H1 (cell line): ENCODE measurements around the gene SCG5.

ENCODE experiments used
- ASH2L ChIP-seq: fragments of 200-600, 300-600 bp; sonication (generic); IDR thresholded peaks from one replicate; pipeline ENCODE4 v1.7.1; 2017; ENCODE audit warnings: low read length
- ATF3 ChIP-seq: IDR thresholded peaks from 2 replicates; pipeline ENCODE4 v1.6.1; 2011; ENCODE audit warnings: low read depth, mild to moderate bottlenecking, low read length; ENCODE audit not compliant: insufficient read depth
- CTCF ChIP-seq, 3 experiments: IDR thresholded peaks; 1 replicate in 2 of 3; 2 replicates in 1 of 3; pipeline versions ENCODE4 v1.5.1 to v1.6.1; 2011; ENCODE audit warnings: low read length in 3 of 3, mild to moderate bottlenecking in 3 of 3, inconsistent platforms in 2 of 3, low read depth in 1 of 3, moderate library complexity in 1 of 3; ENCODE audit not compliant: insufficient read depth in 1 of 3; ENCODE audit errors: control extremely low read depth in 1 of 3
- EZH2 ChIP-seq: fragments of 200-600 bp; sonication (generic); IDR thresholded peaks from 2 replicates; pipeline ENCODE4 v1.7.1; 2012; ENCODE audit warnings: low read depth, mild to moderate bottlenecking, moderate library complexity, low read length, inconsistent platforms; ENCODE audit not compliant: severe bottlenecking
- FOSL1 ChIP-seq: IDR thresholded peaks from 2 replicates; pipeline ENCODE4 v1.6.1; 2011; ENCODE audit warnings: mild to moderate bottlenecking, low read depth, low read length, moderate library complexity; ENCODE audit not compliant: insufficient read depth
- KDM1A ChIP-seq: fragments of 200-600, 300-600 bp; sonication (generic); IDR thresholded peaks from 2 replicates; pipeline ENCODE4 v1.7.1; 2016; ENCODE audit warnings: mild to moderate bottlenecking, low read length, borderline replicate concordance
- KDM4A ChIP-seq: IDR thresholded peaks from one replicate; pipeline ENCODE4 v1.7.1; 2012; ENCODE audit warnings: low read depth, mild to moderate bottlenecking, moderate library complexity, low read length, inconsistent platforms; ENCODE audit not compliant: severe bottlenecking
- NRF1 ChIP-seq: IDR thresholded peaks from 2 replicates; pipeline ENCODE4 v1.6.1; 2011; ENCODE audit warnings: mild to moderate bottlenecking, low read depth, low read length, improper control_type of control experiment
- POLR2A ChIP-seq, 2 experiments: IDR thresholded peaks; 1 replicate in 1 of 2; 2 replicates in 1 of 2; pipeline ENCODE4 v1.6.1; 2011; ENCODE audit warnings: low read depth in 2 of 2, low read length in 2 of 2, mild to moderate bottlenecking in 2 of 2; ENCODE audit errors: control extremely low read depth in 1 of 2
- POLR2AphosphoS5 ChIP-seq: IDR thresholded peaks from 2 replicates; pipeline ENCODE4 v1.6.1; 2011; ENCODE audit warnings: low read depth, low read length
- RAD21 ChIP-seq, 2 experiments: IDR thresholded peaks in 1 of 2; conservative IDR thresholded peaks in 1 of 2; 2 replicates each; pipeline ENCODE4 v1.6.1; 2011; ENCODE audit warnings: low read depth in 2 of 2, low read length in 2 of 2, improper control_type of control experiment in 1 of 2, inconsistent platforms in 1 of 2, mild to moderate bottlenecking in 1 of 2, moderate library complexity in 1 of 2
- SIRT6 ChIP-seq: IDR thresholded peaks from one replicate; pipeline ENCODE4 v1.7.1; 2012; ENCODE audit warnings: low read length, inconsistent platforms
- SP2 ChIP-seq: IDR thresholded peaks from 2 replicates; pipeline ENCODE4 v1.6.1; 2012; ENCODE audit warnings: mild to moderate bottlenecking, low read length, inconsistent platforms
- TCF12 ChIP-seq: IDR thresholded peaks from 2 replicates; pipeline ENCODE4 v1.6.1; 2011; ENCODE audit warnings: low read depth, mild to moderate bottlenecking, low read length

- no peak for TF ChIP-seq POLR2A (IDR thresholded peaks at IDR 0.05; ENCODE audit: control extremely low read depth in 1 of 2, low read depth in 2 of 2, low read length in 2 of 2)
- no peak for TF ChIP-seq KDM4A
- no peak for TF ChIP-seq ATF3
- no peak for TF ChIP-seq SP2
- TF ChIP-seq RAD21 (IDR thresholded peaks at IDR 0.05 in 1 of 2, conservative IDR thresholded peaks at IDR 0.05 in 1 of 2; ENCODE audit: low read depth in 2 of 2, low read length in 2 of 2): no peak
- TF ChIP-seq EZH2: no peak
- TF ChIP-seq TCF12: no peak
- no peak for TF ChIP-seq CTCF (IDR thresholded peaks at IDR 0.05; ENCODE audit: control extremely low read depth in 1 of 3, insufficient read depth in 1 of 3, low read depth in 1 of 3, low read length in 3 of 3)
- no peak for TF ChIP-seq SIRT6
- no peak for TF ChIP-seq NRF1
- TF ChIP-seq ASH2L: no peak
- TF ChIP-seq KDM1A: no peak
- TF ChIP-seq POLR2AphosphoS5: no peak
- TF ChIP-seq FOSL1: no peak
Measured at GRCh38 chr15:32687556-32687955, 46.0 kb downstream of the SCG5 start.
